ENCODE data around the gene CHRNA4. TPM values are rescaled to one million over a fixed set of nuclear protein-coding genes. Genes with fewer than 3 reads are reported as not detected.
"Not testable (repeated sequence)": the region's sequence is repeated elsewhere in the genome, so short reads cannot be mapped to it uniquely, and the experiment has no call there.

Gene CHRNA4
- total RNA-seq, 4 donors from 2014 or later = not detected

- no peak for DNase-seq
- no peaks in the 10 kb centered on the region for H3K4me1 ChIP-seq
- H3K27me3 ChIP-seq = no peaks in the 10 kb centered on the region
- H3K9me3 ChIP-seq = peaks cover 0 to 14% (median 0%) of the 10 kb centered on the region in 4 donors
- no peaks in the 10 kb centered on the region for H3K36me3 ChIP-seq
- H3K4me3 ChIP-seq = no peak overlapping the region
- TF ChIP-seq CTCF (IDR thresholded peaks at IDR 0.05) (peak in 5 of 6 experiments; percentile 62 to 77 (median 70)), POLR2A (IDR thresholded peaks at IDR 0.05) (no peak)
- H3K27ac ChIP-seq = no peak overlapping the region
Observed at GRCh38 chr20:63381781-63382431, 20.8 kb upstream of the CHRNA4 start.

GRCh38 chr20:63380346-63380870, 19.3 kb upstream of the CHRNA4 start:
- H3K36me3 ChIP-seq = no peaks in the 10 kb centered on the region
- no peaks in the 10 kb centered on the region for H3K27me3 ChIP-seq
- H3K4me1 ChIP-seq = no peaks in the 10 kb centered on the region
- DNase-seq = no peak
- H3K9me3 ChIP-seq = peaks cover 0 to 1% (median 0%) of the 10 kb centered on the region in 4 donors
- no peak overlapping the region for H3K27ac ChIP-seq
- H3K4me3 ChIP-seq = no peak overlapping the region
- TF ChIP-seq POLR2A (IDR thresholded peaks at IDR 0.05) (no peak), CTCF (IDR thresholded peaks at IDR 0.05) (no peak)

GRCh38 chr20:63379872-63380271, 18.7 kb upstream of the CHRNA4 start:
- H3K27me3 ChIP-seq, H3K9me3 ChIP-seq, H3K36me3 ChIP-seq, H3K4me3 ChIP-seq, H3K4me1 ChIP-seq, DNase-seq, H3K27ac ChIP-seq: not testable (repeated sequence)

GRCh38 chr20:63379296-63379695, 18.1 kb upstream of the CHRNA4 start:
- H3K27ac ChIP-seq = no peak overlapping the region
- no peak overlapping the region for H3K4me3 ChIP-seq
- DNase-seq = no peak
- TF ChIP-seq POLR2A (IDR thresholded peaks at IDR 0.05) = no peak
- no peak for TF ChIP-seq CTCF (IDR thresholded peaks at IDR 0.05)
- no peaks in the 10 kb centered on the region for H3K9me3 ChIP-seq
- no peaks in the 10 kb centered on the region for H3K27me3 ChIP-seq
- no peaks in the 10 kb centered on the region for H3K36me3 ChIP-seq
- no peaks in the 10 kb centered on the region for H3K4me1 ChIP-seq

- no peak overlapping the region for H3K4me3 ChIP-seq
- H3K36me3 ChIP-seq = no peaks in the 10 kb centered on the region
- no peak overlapping the region for H3K27ac ChIP-seq
- H3K27me3 ChIP-seq = no peaks in the 10 kb centered on the region
- TF ChIP-seq POLR2A (IDR thresholded peaks at IDR 0.05) (no peak), CTCF (IDR thresholded peaks at IDR 0.05) (no peak)
- no peaks in the 10 kb centered on the region for H3K9me3 ChIP-seq
- no peaks in the 10 kb centered on the region for H3K4me1 ChIP-seq
- no peak for DNase-seq
Observed at GRCh38 chr20:63378626-63379025, 17.5 kb upstream of the CHRNA4 start.

GRCh38 chr20:63377951-63378381, 16.8 kb upstream of the CHRNA4 start:
- no peak overlapping the region for H3K4me3 ChIP-seq
- DNase-seq = no peak
- H3K27ac ChIP-seq = no peak overlapping the region
- no peak for TF ChIP-seq CTCF (IDR thresholded peaks at IDR 0.05)
- H3K9me3 ChIP-seq = no peaks in the 10 kb centered on the region
- H3K4me1 ChIP-seq = no peaks in the 10 kb centered on the region
- H3K27me3 ChIP-seq = no peaks in the 10 kb centered on the region
- H3K36me3 ChIP-seq = no peaks in the 10 kb centered on the region
